ENCODE measurements around the gene RUBCN. TPM values are rescaled to one million over a fixed set of nuclear protein-coding genes. Genes with fewer than 3 reads are reported as not detected.

The RUBCN gene
- total and polyA plus RNA-seq, 9 of the 15 experiments (the other 6 are each of a cell fraction or from before 2014, with no cell fraction given) = 8.4 to 24.0 (median 11.9) TPM

DNA sequence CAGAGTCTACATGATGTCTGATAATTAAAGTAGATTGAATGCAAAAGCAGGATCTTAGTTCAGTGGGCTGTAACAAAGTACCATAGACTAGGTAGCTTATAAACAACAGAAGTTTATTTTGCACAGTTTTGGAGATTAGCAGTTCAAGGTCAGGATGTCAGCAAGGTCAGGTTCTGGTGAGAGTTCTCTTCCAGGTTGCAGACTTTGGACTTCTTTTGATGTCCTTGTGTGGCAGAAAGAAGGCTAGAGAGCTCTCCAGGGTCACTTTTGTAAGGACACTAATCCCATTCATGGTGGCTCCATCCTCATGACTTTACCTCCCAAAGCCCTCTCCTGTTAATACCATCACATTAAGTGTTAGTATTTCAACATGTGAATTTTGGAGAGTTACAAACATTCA, 25.1 kb upstream of the RUBCN start:
- Histone ChIP-seq H3K4me3 (no peak overlapping the region), H3K9me1 (ENCODE audit: control insufficient read depth, insufficient read depth, low read length) (no peaks in the 10 kb centered on the region), H3K79me2 (ENCODE audit: control insufficient read depth, insufficient read depth, low read length) (peaks cover 27% of the 10 kb centered on the region), H4K20me1 (replicated peaks; ENCODE audit: control insufficient read depth, insufficient read depth, low read length) (no peaks in the 10 kb centered on the region), H3K36me3 (ENCODE audit: control insufficient read depth, insufficient read depth, low read length) (peaks cover 73% of the 10 kb centered on the region), H2AFZ (ENCODE audit: low read depth, low read length) (no peak overlapping the region), H3K4me2 (ENCODE audit: insufficient read depth, low read length) (no peak overlapping the region), H3K4me1 (replicated peaks in 1 of 2; ENCODE audit: control insufficient read depth in 2 of 2, insufficient read depth in 2 of 2, low read length in 2 of 2) (no peaks in the 10 kb centered on the region), H3K9me3 (replicated peaks; ENCODE audit: control insufficient read depth, insufficient read depth, low read depth, low read length) (no peaks in the 10 kb centered on the region; the same call in 1 of the 2 replicates), H3K27ac (ENCODE audit: extremely low read depth, low read depth, low read length) (no peak overlapping the region), H3K9ac (ENCODE audit: insufficient read depth in 1 of 2, low read depth in 2 of 2, low read length in 2 of 2) (no peak overlapping the region), H3K27me3 (ENCODE audit: control insufficient read depth in 2 of 2, insufficient read depth in 2 of 2, low read length in 2 of 2) (no peaks in the 10 kb centered on the region)
- BruUV-seq (replicated peaks) = no TSS peak
- POLR2A ChIA-PET = interaction anchor here (2.6 kb wide), 1 partner anchor 10 kb away, joined by 7 read pairs; no protein-coding TSS in a partner anchor
- intact Hi-C loops (cut with micrococcal nuclease) (no loop called here), in situ Hi-C loops (cut with MboI) (no loop called here)
- CTCF ChIA-PET (ENCODE audit: low intra/inter-chr PET ratio) = no interaction called here
- FAIRE-seq (no peak), DNase-seq (ENCODE audit: extremely low read depth in 1 of 4, low spot score in 3 of 4) (no peak), ATAC-seq (no peak)
- TF ChIP-seq RBM17 (IDR thresholded peaks at IDR 0.05; ENCODE audit: borderline replicate concordance, low read depth, low read length) (no peak), HSF4 (CRISPR knock-in tag; IDR thresholded peaks at IDR 0.05; ENCODE audit: borderline replicate concordance) (no peak), PHF8 (IDR thresholded peaks at IDR 0.05; ENCODE audit: borderline replicate concordance, low read length) (no peak), ZFP30 (CRISPR knock-in tag; IDR thresholded peaks at IDR 0.05; ENCODE audit: borderline replicate concordance) (no peak), ZNF347 (CRISPR knock-in tag; IDR thresholded peaks at IDR 0.05; ENCODE audit: low read depth) (no peak), HIVEP1 (CRISPR knock-in tag; IDR thresholded peaks at IDR 0.05) (no peak)
- TF ChIP-seq, protein P1, sequence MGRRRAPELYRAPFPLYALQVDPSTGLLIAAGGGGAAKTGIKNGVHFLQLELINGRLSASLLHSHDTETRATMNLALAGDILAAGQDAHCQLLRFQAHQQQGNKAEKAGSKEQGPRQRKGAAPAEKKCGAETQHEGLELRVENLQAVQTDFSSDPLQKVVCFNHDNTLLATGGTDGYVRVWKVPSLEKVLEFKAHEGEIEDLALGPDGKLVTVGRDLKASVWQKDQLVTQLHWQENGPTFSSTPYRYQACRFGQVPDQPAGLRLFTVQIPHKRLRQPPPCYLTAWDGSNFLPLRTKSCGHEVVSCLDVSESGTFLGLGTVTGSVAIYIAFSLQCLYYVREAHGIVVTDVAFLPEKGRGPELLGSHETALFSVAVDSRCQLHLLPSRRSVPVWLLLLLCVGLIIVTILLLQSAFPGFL (CRISPR knock-in tag; IDR thresholded peaks at IDR 0.05) = no peak
- TF ChIP-seq, protein P2, sequence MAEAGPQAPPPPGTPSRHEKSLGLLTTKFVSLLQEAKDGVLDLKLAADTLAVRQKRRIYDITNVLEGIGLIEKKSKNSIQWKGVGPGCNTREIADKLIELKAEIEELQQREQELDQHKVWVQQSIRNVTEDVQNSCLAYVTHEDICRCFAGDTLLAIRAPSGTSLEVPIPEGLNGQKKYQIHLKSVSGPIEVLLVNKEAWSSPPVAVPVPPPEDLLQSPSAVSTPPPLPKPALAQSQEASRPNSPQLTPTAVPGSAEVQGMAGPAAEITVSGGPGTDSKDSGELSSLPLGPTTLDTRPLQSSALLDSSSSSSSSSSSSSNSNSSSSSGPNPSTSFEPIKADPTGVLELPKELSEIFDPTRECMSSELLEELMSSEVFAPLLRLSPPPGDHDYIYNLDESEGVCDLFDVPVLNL (CRISPR knock-in tag; IDR thresholded peaks at IDR 0.05; ENCODE audit: low read depth) = no peak
- TF ChIP-seq, protein P3, sequence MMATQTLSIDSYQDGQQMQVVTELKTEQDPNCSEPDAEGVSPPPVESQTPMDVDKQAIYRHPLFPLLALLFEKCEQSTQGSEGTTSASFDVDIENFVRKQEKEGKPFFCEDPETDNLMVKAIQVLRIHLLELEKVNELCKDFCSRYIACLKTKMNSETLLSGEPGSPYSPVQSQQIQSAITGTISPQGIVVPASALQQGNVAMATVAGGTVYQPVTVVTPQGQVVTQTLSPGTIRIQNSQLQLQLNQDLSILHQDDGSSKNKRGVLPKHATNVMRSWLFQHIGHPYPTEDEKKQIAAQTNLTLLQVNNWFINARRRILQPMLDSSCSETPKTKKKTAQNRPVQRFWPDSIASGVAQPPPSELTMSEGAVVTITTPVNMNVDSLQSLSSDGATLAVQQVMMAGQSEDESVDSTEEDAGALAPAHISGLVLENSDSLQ (IDR thresholded peaks at IDR 0.05) = no peak
